Jurkat, Clone E6-1 (cell line): ENCODE measurements around the gene C17orf75.

ENCODE experiments used
- DNase-seq: peaks from one replicate; pipeline ENCODE4 v3.0.0-alpha.2; 2011; ENCODE audit warnings: low read depth, low spot score
- H3K4me3 ChIP-seq: 2 replicates; pipeline ENCODE4 v1.5.1; 2011; ENCODE audit warnings: mild to moderate bottlenecking, low read length, control low read depth, moderate library complexity

Gene C17orf75

GRCh38 chr17:32285746-32286517 lies 56.0 kb downstream of the C17orf75 start:
- no peak for DNase-seq
- no peak overlapping the region for H3K4me3 ChIP-seq

- H3K4me3 ChIP-seq: no peak overlapping the region
- DNase-seq: no peak
These were observed 56.7 kb downstream of the C17orf75 start for GRCh38 chr17:32285306-32285705.

- H3K4me3 ChIP-seq: no peak overlapping the region
- no peak for DNase-seq
These were observed 58.2 kb downstream of the C17orf75 start for GRCh38 chr17:32283745-32284201.

- no peak overlapping the region for H3K4me3 ChIP-seq
- no peak for DNase-seq
These were observed 60.9 kb downstream of the C17orf75 start for GRCh38 chr17:32281011-32281451.

- no peak overlapping the region for H3K4me3 ChIP-seq
- no peak for DNase-seq
These were observed 61.9 kb downstream of the C17orf75 start for GRCh38 chr17:32279891-32280716.

- no peak for DNase-seq
- H3K4me3 ChIP-seq: no peak overlapping the region
These were observed 63.2 kb downstream of the C17orf75 start for GRCh38 chr17:32278815-32279214.
